Vagina (tissue), 2 donors: ENCODE measurements around the gene CYP46A1. TPM values are rescaled to one million over a fixed set of nuclear protein-coding genes. Genes with fewer than 3 reads are reported as not detected.

Experiments
- DNase-seq, 2 donors: peaks; one replicate each; pipeline ENCODE4 v3.0.0-alpha.2; 2017; ENCODE audit errors: extremely low spot score in 2 of 2
- H3K27ac ChIP-seq: fragments of 200-600 bp; sonication (generic); one replicate; pipeline ENCODE4 v1.5.1; 2019
- H3K27me3 ChIP-seq: fragments of 200-600 bp; sonication (generic); one replicate; pipeline ENCODE4 v1.5.1; 2019
- H3K36me3 ChIP-seq, 2 donors: fragments of 200-600 bp; sonication (generic); one replicate each; pipeline ENCODE4 v1.5.1; 2017 to 2019
- H3K4me1 ChIP-seq: fragments of 200-600 bp; sonication (generic); one replicate; pipeline ENCODE4 v1.5.1; 2019
- H3K4me3 ChIP-seq, 2 donors: fragments of 200-600 bp; sonication (generic); 1 replicate in 1 of 2; 2 replicates in 1 of 2; pipeline ENCODE4 v1.5.1; 2016 to 2019
- H3K9me3 ChIP-seq: fragments of 200-600 bp; sonication (generic); one replicate; pipeline ENCODE4 v1.5.1; 2019
- POLR2A ChIP-seq, 2 donors: fragments of 450-650 bp; IDR thresholded peaks; one replicate each; pipeline ENCODE4 v1.6.1; 2017; ENCODE audit warnings: antibody characterized with exemption in 2 of 2, mild to moderate bottlenecking in 2 of 2, moderate library complexity in 2 of 2
- POLR2AphosphoS5 ChIP-seq, 2 donors: sonication (generic); formaldehyde crosslinking; IDR thresholded peaks; one replicate each; pipeline ENCODE4 v1.9.0; 2017; ENCODE audit warnings: antibody characterized with exemption in 2 of 2, mild to moderate bottlenecking in 2 of 2, low read depth in 1 of 2; ENCODE audit not compliant: insufficient read depth in 1 of 2
- intact Hi-C: fragments of 100-400 bp; cut with DNase I; formaldehyde crosslinking; loops from one replicate; pipeline ENCODE4 v1.15.1; 2023
- total RNA-seq: library from RNA; depleted of rRNA; stranded (reverse); fragments of >200 nt; gene quantifications from one replicate; pipeline ENCODE4 v1.2.3, GENCODE V29; 2016
- TF ChIP-seq, protein P1 (sequence below), 3 experiments: fragments of 450-650 bp in 2 of 3; fragments of 200-600 bp in 1 of 3; sonication (generic) in 1 of 3; IDR thresholded peaks; one replicate each; pipeline ENCODE4 v1.5.1; 2017 to 2019; ENCODE audit warnings: antibody characterized with exemption in 3 of 3, mild to moderate bottlenecking in 2 of 3, moderate library complexity in 2 of 3

Gene CYP46A1
- total RNA-seq, 1 donor from 2014 or later: 1.2 TPM

DNA sequence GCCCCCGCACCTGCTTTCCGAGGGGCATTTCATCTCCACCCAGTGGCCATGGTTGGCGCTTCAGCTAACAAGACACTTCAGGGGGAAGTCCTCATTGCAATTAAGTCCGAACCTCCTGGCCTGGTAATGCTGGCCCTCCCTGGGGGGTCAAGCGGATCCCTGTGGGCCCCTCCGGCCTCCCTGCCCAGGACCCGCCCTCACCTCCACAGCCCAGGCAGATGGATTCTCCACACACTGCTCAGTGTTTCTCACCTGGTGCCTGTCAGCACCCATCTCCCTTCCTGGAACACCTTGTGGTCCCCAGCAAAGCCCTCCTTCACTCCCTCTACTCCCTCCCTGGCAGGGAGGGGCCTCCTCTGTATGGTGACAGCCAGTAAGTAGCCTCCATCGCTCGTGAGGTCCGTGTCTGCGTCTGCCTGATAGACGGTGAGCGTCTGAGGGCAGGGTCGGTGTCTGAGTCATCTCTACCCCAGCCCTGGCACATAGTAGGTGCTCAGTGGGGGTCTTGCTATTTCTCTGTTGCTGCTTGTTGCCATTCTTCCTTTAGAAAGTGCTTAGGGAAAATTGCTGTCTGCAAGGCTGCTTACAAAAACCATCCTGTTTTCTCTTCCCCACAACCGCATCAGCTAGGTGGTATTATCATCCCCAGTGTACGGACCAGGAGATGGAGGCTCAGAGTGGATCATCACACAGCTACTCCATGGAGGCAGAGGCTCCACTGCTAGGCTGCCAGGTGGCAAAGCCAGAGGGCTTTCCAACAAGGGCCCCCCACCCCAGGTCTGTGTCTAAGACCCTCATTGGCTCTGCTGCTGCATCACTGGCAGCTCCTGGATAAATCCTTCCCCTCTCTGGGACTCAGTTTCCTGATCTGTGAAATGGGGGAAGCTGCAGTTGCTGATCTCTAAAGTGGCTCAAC is 69.4 kb downstream of the CYP46A1 start:
- Histone ChIP-seq H3K36me3 (no peaks in the 10 kb centered on the region), H3K4me1 (peaks cover 85% of the 10 kb centered on the region), H3K27ac (peak overlapping the region; percentile 89), H3K27me3 (no peaks in the 10 kb centered on the region), H3K4me3 (no peak overlapping the region), H3K9me3 (no peaks in the 10 kb centered on the region)
- DNase-seq: no peak
- intact Hi-C loops: no loop called here
- TF ChIP-seq, protein P1, sequence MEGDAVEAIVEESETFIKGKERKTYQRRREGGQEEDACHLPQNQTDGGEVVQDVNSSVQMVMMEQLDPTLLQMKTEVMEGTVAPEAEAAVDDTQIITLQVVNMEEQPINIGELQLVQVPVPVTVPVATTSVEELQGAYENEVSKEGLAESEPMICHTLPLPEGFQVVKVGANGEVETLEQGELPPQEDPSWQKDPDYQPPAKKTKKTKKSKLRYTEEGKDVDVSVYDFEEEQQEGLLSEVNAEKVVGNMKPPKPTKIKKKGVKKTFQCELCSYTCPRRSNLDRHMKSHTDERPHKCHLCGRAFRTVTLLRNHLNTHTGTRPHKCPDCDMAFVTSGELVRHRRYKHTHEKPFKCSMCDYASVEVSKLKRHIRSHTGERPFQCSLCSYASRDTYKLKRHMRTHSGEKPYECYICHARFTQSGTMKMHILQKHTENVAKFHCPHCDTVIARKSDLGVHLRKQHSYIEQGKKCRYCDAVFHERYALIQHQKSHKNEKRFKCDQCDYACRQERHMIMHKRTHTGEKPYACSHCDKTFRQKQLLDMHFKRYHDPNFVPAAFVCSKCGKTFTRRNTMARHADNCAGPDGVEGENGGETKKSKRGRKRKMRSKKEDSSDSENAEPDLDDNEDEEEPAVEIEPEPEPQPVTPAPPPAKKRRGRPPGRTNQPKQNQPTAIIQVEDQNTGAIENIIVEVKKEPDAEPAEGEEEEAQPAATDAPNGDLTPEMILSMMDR (IDR thresholded peaks at IDR 0.05): no peak
- TF ChIP-seq POLR2AphosphoS5 (IDR thresholded peaks at IDR 0.05; ENCODE audit: insufficient read depth in 1 of 2, low read depth in 1 of 2) (no peak), POLR2A (IDR thresholded peaks at IDR 0.05) (no peak)

DNA sequence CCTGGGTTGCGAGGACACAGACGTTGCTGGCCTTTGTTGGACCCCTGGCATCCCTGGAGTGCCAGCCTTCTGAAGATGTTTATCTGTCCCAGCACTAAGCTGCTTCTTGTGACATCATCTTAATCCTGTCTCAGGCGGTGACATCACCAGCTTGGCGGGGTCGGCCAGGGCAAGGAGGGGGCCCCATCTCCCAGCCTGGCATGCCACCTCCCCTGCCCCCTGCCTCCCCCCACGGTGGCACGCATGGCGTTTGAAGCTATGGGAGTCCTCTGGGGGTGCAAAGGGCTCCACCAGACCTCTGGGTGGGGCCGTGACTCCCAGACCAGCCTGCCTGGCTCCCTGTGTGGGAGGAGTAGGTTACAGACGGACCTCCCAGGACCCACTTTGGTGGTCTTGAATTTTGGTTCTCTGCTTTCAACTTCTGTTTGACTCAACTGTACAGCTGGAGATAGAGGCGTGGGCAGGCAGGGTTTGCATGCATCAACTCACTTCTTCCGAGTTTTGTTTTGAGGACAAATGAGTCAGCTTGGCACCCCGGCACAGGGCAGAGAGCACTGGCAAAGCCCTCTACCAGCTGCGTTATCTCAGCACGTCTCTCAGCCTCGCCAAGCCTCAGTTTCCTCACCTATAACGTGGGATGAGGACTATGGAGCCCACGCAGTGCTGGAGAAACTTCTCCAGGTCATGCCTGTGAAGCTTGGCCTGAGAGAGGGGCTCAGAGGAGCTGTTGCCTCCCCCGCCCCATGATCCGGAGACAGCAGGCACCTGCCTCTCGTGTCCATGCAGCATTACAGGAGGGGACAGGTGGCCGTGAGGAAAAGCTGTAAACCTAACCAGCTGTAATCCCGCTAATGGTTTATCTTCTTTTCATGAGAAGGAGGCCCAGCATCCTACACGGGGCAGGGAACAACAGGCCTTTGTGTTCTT is 70.3 kb downstream of the CYP46A1 start:
- no peaks in the 10 kb centered on the region for H3K9me3 ChIP-seq
- intact Hi-C loops: no loop called here
- no peaks in the 10 kb centered on the region for H3K27me3 ChIP-seq
- H3K36me3 ChIP-seq: no peaks in the 10 kb centered on the region
- no peak for DNase-seq
- TF ChIP-seq POLR2AphosphoS5 (IDR thresholded peaks at IDR 0.05; ENCODE audit: insufficient read depth in 1 of 2, low read depth in 1 of 2): peak in 1 of 2 donors; percentile 21
- TF ChIP-seq, protein P1 (IDR thresholded peaks at IDR 0.05): no peak
- no peak overlapping the region for H3K4me3 ChIP-seq
- peaks cover 85% of the 10 kb centered on the region for H3K4me1 ChIP-seq
- peak overlapping the region; percentile 89 for H3K27ac ChIP-seq

DNA sequence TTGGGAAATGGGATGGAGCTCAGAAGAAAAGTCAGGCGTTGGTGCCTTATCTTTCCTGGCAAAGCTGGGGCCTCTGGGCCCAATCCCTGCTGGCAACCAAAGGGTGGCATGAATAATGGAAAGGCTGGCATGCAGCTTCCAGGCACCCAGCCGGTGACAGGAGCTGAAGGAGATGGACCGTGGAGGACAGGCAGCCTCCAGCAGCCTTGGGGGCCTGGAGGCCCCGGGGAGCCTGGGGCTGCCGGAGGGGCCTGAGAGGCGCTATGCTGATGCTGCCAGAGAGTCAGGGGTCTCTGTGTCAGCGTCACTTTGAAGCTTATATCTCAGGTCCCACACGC is 70.9 kb downstream of the CYP46A1 start:
- intact Hi-C loops: no loop called here
- Histone ChIP-seq H3K4me3 (no peak overlapping the region), H3K4me1 (peaks cover 82% of the 10 kb centered on the region), H3K27ac (peak overlapping the region; percentile 89), H3K27me3 (no peaks in the 10 kb centered on the region), H3K9me3 (no peaks in the 10 kb centered on the region), H3K36me3 (no peaks in the 10 kb centered on the region)
- TF ChIP-seq POLR2AphosphoS5 (IDR thresholded peaks at IDR 0.05; ENCODE audit: insufficient read depth in 1 of 2, low read depth in 1 of 2) (no peak), POLR2A (IDR thresholded peaks at IDR 0.05) (no peak)
- TF ChIP-seq, protein P1 (IDR thresholded peaks at IDR 0.05): no peak
- DNase-seq: no peak

DNA sequence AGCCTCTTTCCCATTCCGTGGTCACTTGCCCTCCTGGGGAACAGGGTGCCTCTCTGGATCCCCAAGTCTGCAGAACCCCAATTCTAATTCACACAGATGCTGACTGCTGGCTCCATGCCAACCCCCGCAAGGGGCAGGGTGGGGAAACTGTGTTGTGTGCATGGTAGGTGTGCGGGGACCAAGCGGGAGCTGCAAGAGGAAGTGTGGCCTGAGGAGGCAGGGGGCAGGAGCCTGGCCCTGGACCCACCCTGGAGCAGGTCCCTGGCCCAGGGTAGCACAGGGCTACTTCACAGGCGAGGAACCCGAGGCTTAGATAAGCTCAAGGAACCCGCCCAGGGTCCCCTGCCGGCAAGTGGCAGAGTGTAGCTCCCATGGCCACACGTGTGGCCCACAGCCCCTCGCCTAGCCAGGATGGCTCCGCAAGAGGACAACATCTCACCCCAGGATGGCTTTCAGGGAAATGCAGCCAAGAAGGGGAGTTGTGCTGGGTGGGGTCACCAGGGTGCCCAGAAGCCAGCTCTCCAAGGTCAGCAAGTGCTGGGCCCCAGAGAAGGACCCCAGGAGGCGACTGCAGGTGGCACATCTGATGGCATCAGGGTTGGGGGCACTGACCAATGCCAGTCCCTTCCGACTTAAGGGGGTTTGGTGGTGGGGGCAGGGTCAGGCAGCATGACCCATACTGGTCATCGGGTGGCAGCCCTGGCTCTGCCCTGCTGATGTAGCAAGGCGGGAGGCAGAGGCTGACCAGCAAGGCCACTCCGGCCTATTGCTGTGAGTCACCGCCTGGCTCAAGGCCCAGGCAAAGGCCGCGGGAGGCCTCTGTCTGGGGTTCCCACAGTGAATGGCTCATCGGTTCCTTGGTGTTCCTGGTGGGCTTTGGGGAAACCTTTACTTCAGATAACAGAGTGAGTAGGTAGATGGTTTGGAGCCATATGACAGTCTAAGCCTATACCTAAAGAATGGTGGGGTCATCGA is 71.8 kb downstream of the CYP46A1 start:
- Histone ChIP-seq H3K9me3 (no peaks in the 10 kb centered on the region), H3K27me3 (no peaks in the 10 kb centered on the region), H3K27ac (peak overlapping the region; percentile 89), H3K4me3 (no peak overlapping the region), H3K36me3 (no peaks in the 10 kb centered on the region), H3K4me1 (peaks cover 76% of the 10 kb centered on the region)
- TF ChIP-seq POLR2AphosphoS5 (IDR thresholded peaks at IDR 0.05; ENCODE audit: insufficient read depth in 1 of 2, low read depth in 1 of 2): peak; percentile 53 to 76
- TF ChIP-seq, protein P1 (IDR thresholded peaks at IDR 0.05): no peak
- TF ChIP-seq POLR2A (IDR thresholded peaks at IDR 0.05): no peak
- intact Hi-C loops: no loop called here
- no peak for DNase-seq
